HG02840 (cell line): ENCODE data around the gene WNT3.
"Not testable (repeated sequence)": the region's sequence is repeated elsewhere in the genome, so short reads cannot be mapped to it uniquely, and the experiment has no call there.

ENCODE experiments used
- ATAC-seq: cut with Tn5 transposase; IDR thresholded peaks from one replicate; pipeline ENCODE4 v1.9.1; 2021; ENCODE audit warnings: mild to moderate bottlenecking, moderate library complexity, moderate number of reproducible peaks; ENCODE audit not compliant: unreplicated experiment, low FRiP score

The WNT3 gene

DNA sequence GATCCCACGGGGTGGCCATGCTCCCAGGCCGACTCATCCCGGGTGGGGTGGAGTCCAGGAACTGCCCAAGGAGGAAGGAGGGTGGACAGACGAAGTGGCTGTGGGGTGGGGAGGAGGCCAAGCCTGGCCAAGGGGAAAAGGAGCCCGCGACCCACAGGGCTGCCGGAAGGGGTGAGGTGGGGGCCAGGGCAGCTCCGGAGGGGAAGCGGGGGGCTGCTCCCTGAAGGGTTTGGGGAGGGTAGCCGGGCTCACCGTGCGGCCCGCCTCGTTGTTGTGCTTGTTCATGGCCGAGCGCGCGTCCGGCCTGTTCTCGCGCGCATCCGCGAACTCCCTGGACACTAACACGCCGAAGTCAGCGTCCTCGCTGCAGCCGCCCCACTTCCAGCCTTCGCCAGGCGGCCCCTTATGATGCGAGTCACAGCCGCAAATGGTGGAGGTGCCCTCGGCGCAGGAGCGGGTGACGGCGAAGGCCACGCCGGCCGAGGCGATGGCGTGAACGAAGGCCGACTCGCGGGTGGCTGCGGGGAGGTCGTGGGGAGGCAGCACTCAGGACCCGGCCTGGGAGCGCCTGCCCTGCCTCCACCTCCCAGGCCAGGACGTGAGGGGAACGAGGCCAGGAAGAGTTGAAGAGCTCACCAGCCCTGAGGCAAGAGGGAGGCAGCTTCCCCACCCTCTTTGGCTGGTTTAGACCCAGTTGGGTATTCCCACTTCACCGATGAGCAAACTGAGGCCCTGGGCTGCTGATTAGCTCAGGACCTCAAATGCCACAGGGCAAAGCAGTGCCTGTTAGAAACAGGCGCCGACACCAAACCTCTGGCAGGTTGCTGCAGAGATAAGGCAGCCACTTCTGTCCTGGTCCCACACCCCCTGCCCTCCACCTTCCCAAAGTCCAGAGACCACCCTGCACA, 48.7 kb downstream of the WNT3 start:
- no peak for ATAC-seq

DNA sequence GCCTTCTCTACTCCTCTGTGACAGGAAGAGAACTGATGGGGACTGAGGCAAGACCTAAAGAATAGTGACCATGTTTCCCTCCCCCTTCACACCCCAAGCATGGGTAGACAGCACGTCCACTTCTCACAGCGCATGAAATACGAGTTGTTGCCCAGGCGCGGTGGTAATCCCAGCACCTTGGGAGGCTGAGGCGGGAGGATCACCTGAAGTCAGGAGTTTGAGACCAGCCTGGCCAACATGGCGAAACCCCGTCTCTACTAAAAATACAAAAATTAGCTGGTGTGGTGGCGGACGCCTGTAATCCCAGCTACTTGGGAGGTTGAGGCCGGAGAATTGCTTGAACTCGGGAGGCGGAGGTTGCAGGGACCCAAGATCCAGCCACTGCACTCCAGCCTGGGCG, 49.6 kb downstream of the WNT3 start:
- not testable (repeated sequence) for ATAC-seq

DNA sequence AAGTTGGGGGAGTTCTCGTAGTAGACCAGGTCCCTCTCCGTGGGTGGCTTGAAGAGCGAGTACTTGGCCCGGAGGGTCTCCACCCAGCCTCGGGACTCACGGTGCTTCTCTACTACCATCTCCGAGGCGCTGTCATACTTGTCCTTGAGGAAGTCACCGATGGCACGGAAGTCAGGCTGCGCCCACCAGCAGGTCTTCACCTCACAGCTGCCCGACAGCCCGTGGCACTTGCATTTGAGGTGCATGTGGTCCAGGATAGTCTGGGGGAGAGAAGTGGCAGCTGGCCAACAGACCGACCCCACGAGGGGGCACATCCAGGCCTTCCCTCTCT, 50.0 kb downstream of the WNT3 start:
- ATAC-seq, result no peak

DNA sequence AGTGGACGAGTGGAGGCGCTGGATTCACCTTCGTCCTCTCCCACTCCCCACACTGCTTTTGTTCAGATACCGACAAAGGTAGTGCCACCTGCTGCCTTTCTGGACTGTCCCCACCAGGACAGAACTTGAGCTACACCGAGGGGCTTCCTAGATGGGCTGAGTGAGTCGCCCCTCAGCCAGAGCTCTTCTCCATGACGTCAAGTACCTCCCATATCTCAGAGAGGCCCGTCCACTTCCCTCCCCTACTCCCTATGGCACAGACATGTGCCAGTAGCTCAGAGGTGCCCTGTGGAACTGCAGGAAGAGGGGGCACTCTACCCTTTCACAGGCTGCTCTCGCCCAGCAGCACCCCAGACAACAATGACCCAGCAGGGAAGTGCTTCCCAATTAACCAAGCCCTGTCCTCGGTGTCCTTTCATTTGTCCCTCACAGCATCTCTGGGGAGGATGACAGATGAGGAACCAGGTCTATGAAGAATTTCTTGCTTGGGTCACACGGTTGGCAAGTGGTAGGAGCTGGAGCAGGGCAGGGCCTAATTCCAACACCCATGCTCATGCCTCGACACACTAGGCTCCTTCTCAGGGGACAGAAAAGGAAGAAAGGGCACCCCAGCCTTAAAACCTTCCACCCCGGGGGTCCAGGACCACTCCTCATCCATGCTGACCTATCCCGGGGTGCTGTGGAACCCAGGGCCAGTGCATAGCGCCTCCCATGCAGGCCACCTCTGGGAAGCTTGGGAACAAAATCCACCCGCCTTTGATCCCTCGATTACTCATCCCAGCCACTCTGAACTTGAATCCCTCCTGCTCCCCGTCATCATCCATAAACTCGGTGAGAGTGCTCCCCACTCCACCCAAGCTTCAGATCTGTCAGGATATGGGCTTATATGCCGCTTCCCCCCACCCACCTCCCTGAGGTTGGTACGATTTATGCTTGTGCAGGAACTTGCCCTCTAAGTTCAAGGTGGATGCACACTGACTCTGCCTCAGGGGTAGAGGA, 51.7 kb downstream of the WNT3 start:
- ATAC-seq, result no peak

DNA sequence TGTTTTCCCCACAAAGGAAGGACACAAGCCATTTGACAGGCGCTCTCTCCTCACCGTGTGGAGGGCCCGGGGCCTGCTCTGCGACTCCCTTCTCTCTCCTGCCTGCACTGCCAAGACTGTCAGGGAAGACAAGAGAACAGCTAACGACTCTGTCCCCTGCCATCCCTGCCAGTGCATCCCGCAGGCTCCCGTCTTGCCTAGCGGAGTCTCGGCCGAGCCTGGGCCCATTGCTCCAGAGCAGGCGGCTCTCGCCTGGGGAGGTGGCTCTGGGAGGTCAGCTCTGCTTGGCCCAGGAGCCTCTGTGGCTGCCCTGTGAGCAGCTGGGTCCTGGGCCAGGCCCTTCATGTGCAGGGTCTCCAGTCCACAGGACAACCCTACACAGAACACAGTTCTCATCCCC, 53.0 kb downstream of the WNT3 start:
- no peak for ATAC-seq

DNA sequence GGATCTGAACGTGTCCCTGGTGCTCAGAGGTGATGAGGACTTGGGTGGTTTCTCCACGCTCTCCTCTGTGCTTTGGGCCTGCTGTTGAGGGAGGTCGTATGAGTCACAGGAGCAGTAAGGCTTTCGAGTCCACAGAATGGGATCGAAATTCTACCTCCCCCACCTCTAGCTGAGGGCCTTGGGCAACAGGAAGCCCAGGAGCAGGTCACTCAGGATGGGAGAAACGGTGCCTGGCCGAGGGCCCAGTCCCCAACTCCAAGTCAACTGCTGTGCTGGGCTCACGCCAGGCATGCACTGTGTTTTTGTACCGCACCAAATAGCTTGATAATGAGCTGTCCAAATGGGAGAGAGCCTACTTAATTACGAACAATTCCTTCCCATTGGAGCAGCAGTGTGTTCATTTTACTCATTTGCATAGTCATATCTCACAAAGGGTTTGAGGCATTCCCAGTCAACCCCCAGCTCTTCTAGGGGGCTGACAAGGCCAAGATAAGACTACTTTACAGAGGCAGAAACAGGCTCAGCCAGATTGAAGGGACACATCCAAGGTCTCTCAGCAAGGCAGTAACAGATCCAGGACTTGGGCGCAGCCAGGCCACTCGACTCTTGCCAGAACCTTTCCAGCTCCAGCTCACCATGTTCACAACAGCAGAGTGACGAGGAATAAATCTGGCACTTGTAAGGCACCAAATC, 53.6 kb downstream of the WNT3 start:
- no peak for ATAC-seq

DNA sequence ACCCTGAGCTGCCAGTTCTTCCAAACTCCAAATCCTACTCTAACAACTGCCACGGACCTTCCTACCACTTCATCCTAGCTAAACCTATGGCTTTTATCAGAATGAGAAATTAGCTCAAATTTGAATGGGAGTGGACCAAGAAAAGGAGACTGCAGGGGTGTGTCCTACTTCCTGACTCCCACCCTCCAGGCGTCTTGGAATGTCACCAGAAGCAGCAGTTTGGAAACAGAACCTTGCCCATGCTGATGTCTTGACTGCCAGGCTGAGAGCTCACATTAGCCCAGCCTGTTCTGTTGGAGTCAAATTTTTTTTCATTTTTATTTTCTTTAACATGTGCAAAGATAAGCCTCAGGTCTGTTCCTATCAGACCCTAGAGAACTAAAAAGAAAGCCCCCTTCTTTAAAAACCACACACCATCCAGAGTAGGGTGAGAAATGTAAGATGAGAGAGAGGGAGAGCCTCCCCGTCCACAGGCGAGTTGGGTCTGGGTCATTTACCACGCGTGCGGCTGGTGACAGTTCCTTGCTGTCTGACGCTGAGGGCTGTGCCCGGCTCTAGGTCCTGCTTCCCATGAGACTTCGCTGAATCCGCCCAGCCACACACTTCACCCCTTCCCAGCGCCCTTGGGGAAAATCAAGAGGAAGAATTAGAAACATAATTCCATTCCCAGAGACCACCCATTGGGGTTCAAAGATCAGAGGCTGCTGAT, 54.3 kb downstream of the WNT3 start:
- no peak for ATAC-seq

DNA sequence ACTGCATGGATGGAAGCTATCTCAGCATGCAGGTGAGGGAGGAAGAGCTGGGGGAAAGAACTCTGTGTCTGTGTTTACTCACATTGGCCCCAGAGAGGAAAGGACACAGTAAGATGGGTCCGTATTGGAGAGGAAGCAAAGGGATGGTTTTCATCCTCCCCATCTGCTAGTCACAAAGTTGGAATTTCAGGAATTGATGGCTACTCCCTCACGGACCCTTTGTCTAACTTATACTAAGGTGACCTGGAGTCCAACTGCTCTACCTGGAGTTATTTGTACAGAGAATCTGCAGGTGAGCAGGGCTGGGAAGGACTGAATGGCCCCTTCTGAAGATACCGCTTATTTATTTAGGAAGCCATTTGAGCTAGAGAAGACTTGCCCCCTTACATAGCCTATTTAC, 55.1 kb downstream of the WNT3 start:
- ATAC-seq, result no peak

DNA sequence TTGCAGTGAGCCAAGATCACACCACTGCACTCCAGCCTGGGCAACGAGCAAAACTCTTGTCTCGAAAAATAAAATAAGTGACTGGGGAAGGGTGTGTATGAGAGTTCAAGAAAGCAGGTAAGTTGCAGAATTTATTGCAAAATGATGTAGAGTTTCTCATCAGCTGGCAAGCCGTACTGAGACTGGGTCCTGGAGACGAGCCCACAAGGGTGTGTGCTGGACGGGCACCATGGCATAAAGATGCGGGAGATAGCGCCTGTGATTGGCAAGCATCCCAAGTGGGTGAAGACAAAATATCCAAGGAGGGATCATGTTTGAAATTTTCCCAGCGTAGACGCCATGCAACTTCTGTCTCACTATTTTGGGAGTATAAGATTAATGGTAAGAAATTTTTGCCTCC, 59.4 kb downstream of the WNT3 start:
- ATAC-seq, result no peak

DNA sequence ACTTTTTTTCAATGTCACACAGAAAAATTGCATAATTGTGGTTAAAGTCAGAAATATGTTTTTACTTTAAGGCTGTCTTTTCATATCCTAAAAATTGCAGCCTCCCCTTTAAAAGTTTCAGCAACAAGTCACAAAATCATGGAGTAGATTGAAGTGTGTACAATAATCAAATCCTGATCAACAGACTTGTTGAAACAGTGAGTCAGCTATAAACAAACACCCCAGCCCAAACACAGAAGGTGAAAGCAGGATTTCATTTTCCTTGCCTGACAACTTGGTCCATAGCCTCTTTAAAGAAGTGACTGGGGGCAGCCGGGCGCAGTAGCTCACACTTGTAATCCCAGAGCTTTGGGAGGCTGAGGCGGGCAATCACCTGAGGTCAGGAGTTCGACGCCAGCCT, 59.9 kb downstream of the WNT3 start:
- no peak for ATAC-seq

DNA sequence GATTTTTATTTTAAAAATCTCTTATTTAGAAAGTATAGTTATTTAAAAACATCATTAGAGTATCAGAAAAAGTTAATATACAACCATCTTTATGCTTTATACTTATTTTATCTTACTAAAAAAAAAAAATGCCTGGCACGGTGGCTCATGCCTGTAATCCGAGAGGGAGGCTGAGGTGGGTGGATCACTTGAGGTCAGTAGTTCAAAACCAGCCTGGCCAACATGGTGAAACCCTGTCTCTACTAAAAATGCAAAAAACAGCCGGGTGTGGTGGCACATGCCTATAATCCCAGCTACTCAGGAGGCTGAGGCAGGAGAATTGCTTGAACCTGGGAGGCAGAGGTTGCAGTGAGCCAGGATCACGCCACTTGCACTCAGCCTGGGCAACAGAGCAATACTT, 60.9 kb downstream of the WNT3 start:
- ATAC-seq, result not testable (repeated sequence)

DNA sequence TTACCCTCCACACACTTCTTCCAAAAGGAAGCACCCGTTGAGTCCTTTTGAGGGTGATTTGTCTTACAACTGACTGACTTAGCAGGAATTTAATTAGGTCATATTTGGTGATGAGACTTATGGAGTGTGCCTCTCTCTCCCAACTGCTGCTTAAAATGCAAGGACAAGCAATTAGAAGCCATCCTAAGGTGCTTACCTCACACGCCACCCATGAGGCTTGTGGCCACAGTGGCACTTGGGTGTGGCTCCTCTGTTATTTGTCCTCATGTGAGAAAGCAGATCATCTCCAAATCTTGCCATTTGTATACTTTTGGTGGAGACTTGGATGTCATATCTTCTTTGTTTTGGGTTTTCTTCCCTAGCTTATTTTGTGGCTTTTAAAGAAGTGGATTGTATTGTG, 61.6 kb downstream of the WNT3 start:
- no peak for ATAC-seq

DNA sequence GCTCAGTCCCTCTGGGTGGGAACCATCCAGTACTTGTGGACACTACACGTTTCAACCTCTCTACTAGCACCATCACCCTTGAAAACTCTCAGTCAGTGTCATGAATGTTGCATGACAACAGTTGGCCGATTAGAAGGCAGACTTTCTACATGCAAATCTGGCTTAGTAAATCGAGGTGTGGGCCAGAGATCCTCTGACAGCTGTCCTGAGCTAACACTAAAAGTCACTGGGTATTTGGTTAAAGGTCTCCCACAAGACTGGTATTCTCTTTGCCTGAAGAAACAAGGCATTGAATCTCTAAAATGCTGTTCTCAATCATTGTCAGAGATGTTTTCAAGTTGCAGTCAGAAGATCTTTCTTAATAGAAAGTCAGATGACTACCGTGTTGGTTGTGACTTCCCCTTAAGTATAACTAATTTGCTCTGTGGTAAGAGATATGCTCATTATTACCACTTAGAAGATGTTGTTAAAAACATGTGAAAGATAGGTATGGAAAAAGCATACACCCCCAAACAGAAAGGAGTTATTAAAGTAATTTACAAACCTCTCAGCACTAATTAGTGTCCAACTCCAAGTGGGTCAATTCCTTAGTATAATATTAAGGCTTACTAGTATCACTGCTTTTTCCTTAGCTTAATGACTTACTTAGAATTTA, 62.3 kb downstream of the WNT3 start:
- no peak for ATAC-seq

DNA sequence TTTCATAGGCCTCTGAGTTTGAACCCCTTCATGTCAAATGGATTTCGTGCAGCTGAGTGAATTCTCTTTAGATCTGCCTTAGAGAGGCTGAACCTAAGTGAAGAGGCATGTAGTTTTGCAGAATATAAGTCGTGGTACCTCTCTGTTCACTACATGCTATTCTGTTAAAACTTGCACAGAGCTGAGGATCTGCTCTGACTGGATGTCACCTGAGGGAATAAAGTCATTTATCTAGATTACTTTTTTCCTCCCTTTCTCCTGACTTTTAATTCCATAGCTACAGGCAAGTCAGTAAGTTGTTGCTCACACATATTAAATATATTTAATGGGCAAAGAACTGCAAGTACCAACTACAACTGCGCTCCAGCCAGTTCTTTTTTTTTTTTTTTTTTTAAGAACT, 64.7 kb downstream of the WNT3 start:
- no peak for ATAC-seq

DNA sequence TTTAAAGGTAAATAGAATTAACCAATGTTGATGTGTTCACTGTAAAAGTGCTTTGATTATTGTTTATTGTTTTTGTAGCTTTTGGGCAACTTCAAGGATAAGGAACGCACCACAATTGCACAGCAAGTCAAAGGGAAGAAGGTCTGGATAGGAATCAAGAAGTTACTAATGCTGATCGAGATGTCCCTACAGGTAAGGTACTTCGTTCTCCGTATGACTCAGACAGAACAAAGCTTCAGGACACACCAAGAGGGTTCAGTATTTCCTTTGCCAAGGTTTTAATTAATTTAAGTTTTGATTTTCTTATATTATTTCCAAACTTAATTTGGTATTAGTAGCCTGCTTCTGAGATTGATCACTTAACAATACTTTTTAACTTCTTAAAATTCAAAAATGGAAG, 67.1 kb downstream of the WNT3 start:
- ATAC-seq, result no peak

DNA sequence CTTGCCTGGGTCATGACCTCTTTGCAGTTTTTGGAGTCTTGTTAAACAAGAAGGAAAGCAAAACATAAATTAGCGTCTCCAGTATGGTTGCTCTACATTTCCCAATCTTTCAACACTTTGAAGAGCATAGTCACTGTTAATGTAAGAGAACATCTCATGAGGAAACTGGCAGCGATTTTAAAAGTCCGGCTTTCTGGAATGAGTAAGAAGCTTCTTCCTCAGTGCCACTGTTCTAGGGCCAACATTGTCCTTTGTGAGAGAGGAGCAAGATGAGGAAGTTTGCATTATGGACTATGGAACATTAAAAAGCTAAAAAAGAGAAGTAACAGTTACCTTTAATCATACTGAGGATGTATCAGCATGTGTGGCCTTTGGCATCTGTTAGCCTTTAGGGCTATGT, 73.1 kb downstream of the WNT3 start:
- ATAC-seq, result no peak

DNA sequence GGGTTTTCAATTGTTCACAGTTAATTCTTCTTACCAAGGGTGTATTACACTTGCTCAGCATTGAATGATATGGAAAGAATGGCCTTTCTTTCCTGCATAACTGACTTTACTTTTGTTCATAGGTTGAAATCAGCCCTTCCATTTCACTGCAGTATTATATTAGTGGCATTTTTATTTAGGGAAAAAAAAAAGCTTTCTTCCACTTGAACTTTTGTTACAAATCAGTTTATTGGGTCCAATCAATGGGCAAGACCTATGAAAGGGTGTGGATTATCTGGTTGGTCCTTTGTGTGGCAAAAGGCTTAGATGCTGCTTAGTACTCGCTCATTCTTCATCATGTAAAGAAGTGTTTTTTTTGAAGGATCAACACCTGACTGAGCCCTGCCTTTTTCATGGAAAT, 74.1 kb downstream of the WNT3 start:
- ATAC-seq, result no peak

DNA sequence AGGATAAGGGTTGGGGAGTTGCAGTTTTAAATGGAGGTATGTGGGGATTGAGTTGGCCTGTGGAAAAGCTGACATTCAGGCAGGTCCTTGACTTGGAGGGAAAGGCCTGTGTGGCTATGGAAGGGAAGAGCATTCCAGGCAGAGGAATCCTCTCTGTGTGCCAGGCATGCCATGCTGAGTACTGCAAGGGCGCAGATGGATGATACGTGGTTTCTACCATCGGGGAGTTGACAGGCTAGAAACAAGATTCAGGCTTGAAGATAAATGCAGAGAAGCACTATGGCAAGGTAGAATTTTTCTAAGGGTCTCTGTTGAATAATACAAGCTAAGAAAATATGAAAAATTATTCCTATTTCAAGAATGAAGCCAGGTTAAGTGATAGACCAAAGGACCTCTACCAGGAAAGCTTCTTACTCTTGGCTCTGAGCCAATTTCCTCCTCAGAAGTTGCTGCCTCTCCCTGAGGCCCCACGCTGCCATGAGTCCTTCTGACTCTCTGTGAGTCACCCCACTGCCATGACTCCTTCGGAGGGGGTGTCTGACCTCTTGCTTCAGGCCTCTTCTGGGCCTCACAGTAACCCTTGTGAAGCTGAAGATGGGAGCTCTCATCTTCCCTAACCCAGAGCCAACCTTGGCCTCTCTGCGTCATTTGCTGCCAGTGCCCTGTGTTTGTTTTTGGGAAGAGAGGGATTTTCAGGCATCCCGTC, 75.8 kb downstream of the WNT3 start:
- no peak for ATAC-seq

DNA sequence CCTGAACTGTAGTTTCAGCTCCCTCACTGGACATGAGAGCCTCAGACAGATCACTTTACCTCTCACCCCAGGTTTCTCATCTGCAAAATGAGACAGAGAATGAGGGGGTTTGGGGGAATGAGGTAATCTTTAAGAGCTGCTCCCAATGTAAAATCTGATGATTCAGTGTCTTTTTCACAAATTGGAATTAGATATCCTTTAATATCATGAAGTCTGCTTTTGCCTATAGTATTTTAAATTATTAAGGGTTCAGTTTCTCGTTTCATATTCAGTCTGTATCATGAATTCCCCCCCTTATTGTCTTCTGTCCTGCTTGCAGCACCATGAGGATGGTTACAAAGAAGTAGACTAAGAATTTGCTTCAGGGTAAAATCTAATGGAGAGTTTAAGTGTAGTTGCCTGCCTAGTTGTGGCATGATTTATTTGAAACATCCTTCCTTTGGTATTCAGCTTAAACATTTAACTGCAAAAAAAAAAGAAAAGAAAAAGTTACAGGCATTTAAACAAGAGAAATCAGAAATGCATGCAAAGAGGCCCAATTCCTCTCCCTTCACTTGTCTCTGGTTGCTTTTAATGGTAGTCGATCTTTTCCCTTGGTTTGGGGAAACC, 77.3 kb downstream of the WNT3 start:
- no peak for ATAC-seq
